Measurements from ENCODE around the gene RB1. TPM values are rescaled to one million over a fixed set of nuclear protein-coding genes. Genes with fewer than 3 reads are reported as not detected.

The RB1 gene
- total RNA-seq, 2 donors from 2014 or later: 42.1 to 43.7 TPM

GRCh38 chr13:48304143-48304876 is 759 bp downstream of the RB1 start:
- no peaks in the 10 kb centered on the region for H3K4me1 ChIP-seq (replicated peaks)
- WGBS: under 1% methylated on average over 36 of the region's 36 CpGs
- no peaks in the 10 kb centered on the region for H3K27me3 ChIP-seq (replicated peaks; ENCODE audit: insufficient read depth)
- peak; percentile 50 for DNase-seq (ENCODE audit: low spot score)
- TF ChIP-seq POLR2AphosphoS5 (IDR thresholded peaks at IDR 0.05) (peak; percentile 33), POLR2A (IDR thresholded peaks at IDR 0.05) (no peak)
- intact Hi-C loops (cut with DNase I): loop anchor here (5.0 to 10.0 kb wide), 3 partner anchors 182 to 267 kb away; partner anchors contain the start of genes MED4 and NUDT15
- H3K27ac ChIP-seq: peak overlapping the region; percentile 97 to 99
- no peaks in the 10 kb centered on the region for H3K36me3 ChIP-seq
- H3K4me3 ChIP-seq: peak overlapping the region; percentile 86 to 96
- no peaks in the 10 kb centered on the region for H3K9me3 ChIP-seq

DNA sequence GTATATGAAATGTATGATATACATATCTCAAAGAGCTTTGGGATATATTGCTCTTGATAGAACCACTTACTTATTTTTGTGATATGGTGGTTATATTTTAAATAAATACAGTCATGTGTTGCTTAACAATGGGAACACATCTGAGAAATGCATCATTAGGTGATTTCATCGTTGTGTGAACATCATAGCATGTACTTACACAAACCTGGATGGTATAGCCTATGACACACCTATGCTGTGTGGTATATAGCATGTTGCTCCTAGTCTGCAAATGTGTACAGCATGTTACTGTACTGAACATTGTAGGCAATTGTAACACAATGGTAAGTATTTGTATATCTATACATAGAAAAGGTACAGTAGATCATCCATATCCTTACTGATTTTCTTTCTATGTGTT is 7.7 kb downstream of the RB1 start:
- no peaks in the 10 kb centered on the region for H3K36me3 ChIP-seq
- H3K9me3 ChIP-seq: no peaks in the 10 kb centered on the region
- intact Hi-C loops (cut with DNase I): no loop called here
- H3K4me3 ChIP-seq: no peak overlapping the region
- no peaks in the 10 kb centered on the region for H3K27me3 ChIP-seq (replicated peaks; ENCODE audit: insufficient read depth)
- TF ChIP-seq POLR2A (IDR thresholded peaks at IDR 0.05): no peak
- TF ChIP-seq, protein P1, sequence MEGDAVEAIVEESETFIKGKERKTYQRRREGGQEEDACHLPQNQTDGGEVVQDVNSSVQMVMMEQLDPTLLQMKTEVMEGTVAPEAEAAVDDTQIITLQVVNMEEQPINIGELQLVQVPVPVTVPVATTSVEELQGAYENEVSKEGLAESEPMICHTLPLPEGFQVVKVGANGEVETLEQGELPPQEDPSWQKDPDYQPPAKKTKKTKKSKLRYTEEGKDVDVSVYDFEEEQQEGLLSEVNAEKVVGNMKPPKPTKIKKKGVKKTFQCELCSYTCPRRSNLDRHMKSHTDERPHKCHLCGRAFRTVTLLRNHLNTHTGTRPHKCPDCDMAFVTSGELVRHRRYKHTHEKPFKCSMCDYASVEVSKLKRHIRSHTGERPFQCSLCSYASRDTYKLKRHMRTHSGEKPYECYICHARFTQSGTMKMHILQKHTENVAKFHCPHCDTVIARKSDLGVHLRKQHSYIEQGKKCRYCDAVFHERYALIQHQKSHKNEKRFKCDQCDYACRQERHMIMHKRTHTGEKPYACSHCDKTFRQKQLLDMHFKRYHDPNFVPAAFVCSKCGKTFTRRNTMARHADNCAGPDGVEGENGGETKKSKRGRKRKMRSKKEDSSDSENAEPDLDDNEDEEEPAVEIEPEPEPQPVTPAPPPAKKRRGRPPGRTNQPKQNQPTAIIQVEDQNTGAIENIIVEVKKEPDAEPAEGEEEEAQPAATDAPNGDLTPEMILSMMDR (IDR thresholded peaks at IDR 0.05): no peak
- TF ChIP-seq POLR2AphosphoS5 (IDR thresholded peaks at IDR 0.05): no peak
- no peaks in the 10 kb centered on the region for H3K4me1 ChIP-seq (replicated peaks)
- H3K27ac ChIP-seq: no peak overlapping the region
- 96% methylated on average over 1 of the region's 1 CpG for WGBS
- no peak for DNase-seq (ENCODE audit: low spot score)

DNA sequence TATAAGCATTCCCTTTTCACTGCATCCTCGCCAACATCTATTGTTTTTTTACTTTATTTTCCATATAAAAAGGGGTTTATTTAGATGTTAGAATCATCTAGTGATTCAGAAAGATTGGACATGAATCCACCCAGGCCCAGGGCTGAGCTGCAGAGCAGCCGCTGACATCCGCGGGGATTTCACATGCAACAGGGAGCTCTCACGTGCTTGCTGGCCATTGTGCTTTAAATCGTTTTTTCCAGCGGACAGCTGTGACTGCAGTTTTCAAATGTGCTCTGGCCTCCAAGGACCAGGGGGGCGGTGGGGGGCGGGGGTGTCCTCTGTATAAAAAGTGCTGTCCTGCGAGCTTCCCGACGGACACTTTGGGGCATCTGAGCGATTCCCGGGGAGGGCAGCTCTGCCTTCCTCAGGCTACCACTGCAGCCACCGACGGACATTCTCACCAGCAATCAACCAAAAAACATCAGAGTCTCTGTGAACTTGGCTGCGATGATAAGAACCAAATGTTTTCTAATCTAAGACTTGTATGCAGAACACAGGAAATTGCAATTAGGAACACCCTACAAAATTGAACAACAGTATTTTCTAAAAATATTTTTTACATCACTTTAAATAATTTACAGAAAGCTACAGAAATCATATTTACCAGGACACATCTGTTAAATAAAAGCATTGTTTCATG is 12.6 kb downstream of the RB1 start:
- no peak for DNase-seq (ENCODE audit: low spot score)
- no peaks in the 10 kb centered on the region for H3K27me3 ChIP-seq (replicated peaks; ENCODE audit: insufficient read depth)
- H3K27ac ChIP-seq: no peak overlapping the region
- WGBS: 87% methylated on average over 17 of the region's 17 CpGs
- intact Hi-C loops (cut with DNase I): no loop called here
- no peaks in the 10 kb centered on the region for H3K9me3 ChIP-seq
- no peaks in the 10 kb centered on the region for H3K4me1 ChIP-seq (replicated peaks)
- TF ChIP-seq POLR2AphosphoS5 (IDR thresholded peaks at IDR 0.05) (no peak), POLR2A (IDR thresholded peaks at IDR 0.05) (no peak)
- TF ChIP-seq, protein P1 (IDR thresholded peaks at IDR 0.05): no peak
- H3K36me3 ChIP-seq: no peaks in the 10 kb centered on the region
- no peak overlapping the region for H3K4me3 ChIP-seq

DNA sequence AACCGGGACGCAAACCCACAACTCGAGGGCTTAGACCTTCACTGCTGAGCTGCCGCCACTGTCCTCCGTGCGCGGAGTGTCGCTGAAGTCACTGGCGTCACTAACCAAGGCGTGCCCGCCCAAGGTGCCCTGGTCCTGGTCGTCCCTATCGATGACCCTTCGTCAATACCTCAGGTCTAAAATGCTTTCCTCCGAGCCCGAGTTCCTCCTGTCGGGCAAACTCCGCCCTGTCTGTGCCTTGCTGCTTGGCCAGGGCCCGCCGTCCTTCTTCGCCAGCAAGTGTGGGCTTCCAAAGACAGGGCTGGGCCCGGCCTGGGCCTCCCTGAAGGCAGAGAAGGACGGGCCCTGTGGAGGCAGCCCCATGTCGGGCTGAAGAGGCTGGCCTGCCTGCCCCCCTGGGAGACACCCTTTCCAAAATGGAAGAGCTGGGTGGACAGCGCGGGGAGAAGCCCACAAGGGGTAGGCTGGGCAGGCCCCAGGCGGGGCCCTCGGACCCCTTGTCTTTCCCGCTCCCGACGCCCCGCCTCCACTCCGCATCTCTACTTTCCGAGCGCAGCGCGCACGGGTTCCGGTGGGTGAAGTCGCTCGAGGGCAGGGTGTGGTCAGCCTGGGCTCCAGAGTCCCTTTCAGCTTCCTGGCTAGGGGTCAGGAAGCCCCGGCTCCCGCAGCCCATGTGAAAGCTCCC is 13.4 kb downstream of the RB1 start:
- H3K27me3 ChIP-seq (replicated peaks; ENCODE audit: insufficient read depth): no peaks in the 10 kb centered on the region

More for the DNA sequence above, 13.4 kb downstream of the RB1 start:
- TF ChIP-seq POLR2AphosphoS5 (IDR thresholded peaks at IDR 0.05) (no peak), POLR2A (IDR thresholded peaks at IDR 0.05) (no peak)
- TF ChIP-seq, protein P1 (IDR thresholded peaks at IDR 0.05): no peak
- Histone ChIP-seq H3K4me1 (replicated peaks) (no peaks in the 10 kb centered on the region), H3K27ac (no peak overlapping the region), H3K36me3 (no peaks in the 10 kb centered on the region), H3K9me3 (no peaks in the 10 kb centered on the region), H3K4me3 (no peak overlapping the region)
- no peak for DNase-seq (ENCODE audit: low spot score)
- intact Hi-C loops (cut with DNase I): no loop called here
- WGBS: 88% methylated on average over 42 of the region's 43 CpGs
